D721Med (cell line): ENCODE measurements around the gene HAO1.

Source experiments
- DNase-seq: peaks from one replicate; pipeline ENCODE4 v3.0.0; 2011; ENCODE audit warnings: low spot score; ENCODE audit not compliant: insufficient read length
- FAIRE-seq: peaks from 2 replicates; lab custom pipeline; 2011; peaks lifted over from hg19 to GRCh38; lab: Jason Lieb, UNC
- CTCF ChIP-seq: IDR thresholded peaks from 2 replicates; pipeline ENCODE4 v1.5.1; 2012; ENCODE audit warnings: mild to moderate bottlenecking, control low read depth; ENCODE audit not compliant: insufficient read depth; ENCODE audit errors: missing control alignments

HAO1 gene

GRCh38 chr20:7859356-7859802 is 80.9 kb downstream of the HAO1 start:
- peak; percentile 92 for TF ChIP-seq CTCF
- DNase-seq (no peak), FAIRE-seq (no peak)

- no peak for DNase-seq
- FAIRE-seq: no peak
- no peak for TF ChIP-seq CTCF
Observed at GRCh38 chr20:7858734-7859250, 81.5 kb downstream of the HAO1 start.

GRCh38 chr20:7856756-7857155 is 83.5 kb downstream of the HAO1 start:
- FAIRE-seq (no peak), DNase-seq (no peak)
- TF ChIP-seq CTCF: no peak

- FAIRE-seq: no peak
- DNase-seq: no peak
- no peak for TF ChIP-seq CTCF
Observed at GRCh38 chr20:7855545-7855944, 84.7 kb downstream of the HAO1 start.

- no peak for DNase-seq
- no peak for FAIRE-seq
- TF ChIP-seq CTCF: no peak
Observed at GRCh38 chr20:7853493-7853892, 86.8 kb downstream of the HAO1 start.

GRCh38 chr20:7850775-7851490 is 89.3 kb downstream of the HAO1 start:
- FAIRE-seq (no peak), DNase-seq (no peak)
- no peak for TF ChIP-seq CTCF

GRCh38 chr20:7849675-7850074 is 90.6 kb downstream of the HAO1 start:
- no peak for FAIRE-seq
- no peak for TF ChIP-seq CTCF
- no peak for DNase-seq
